Activated CD4-positive, alpha-beta T cell treated with anti-CD3 and anti-CD28 coated beads, Interleukin-2, amount 50 U/mL, for 1 hour (primary cell): ENCODE data around the gene SHTN1.

ENCODE experiments used
- DNase-seq: peaks from one replicate; pipeline ENCODE4 v3.0.0-alpha.2; 2020

The SHTN1 gene

DNA sequence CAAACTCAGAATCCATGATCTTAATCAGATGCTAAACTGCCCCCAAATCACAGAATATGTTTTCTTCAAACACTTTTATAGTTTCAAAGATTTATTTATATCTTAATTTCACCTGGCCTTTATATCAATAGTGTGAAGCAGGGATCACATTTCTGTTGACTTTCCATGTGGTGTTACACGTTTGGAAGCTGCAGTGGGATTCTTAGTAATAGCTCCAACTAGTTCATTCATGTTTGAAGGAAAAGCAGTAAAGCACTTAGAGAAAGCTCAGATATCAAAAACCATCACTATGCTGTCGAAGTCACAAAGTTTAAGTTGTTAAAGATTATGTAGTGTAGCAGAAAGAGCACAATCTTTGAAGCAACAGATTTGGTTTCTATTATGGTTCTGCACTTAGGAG is 138.9 kb downstream of the SHTN1 start:
- DNase-seq, result no peak

DNA sequence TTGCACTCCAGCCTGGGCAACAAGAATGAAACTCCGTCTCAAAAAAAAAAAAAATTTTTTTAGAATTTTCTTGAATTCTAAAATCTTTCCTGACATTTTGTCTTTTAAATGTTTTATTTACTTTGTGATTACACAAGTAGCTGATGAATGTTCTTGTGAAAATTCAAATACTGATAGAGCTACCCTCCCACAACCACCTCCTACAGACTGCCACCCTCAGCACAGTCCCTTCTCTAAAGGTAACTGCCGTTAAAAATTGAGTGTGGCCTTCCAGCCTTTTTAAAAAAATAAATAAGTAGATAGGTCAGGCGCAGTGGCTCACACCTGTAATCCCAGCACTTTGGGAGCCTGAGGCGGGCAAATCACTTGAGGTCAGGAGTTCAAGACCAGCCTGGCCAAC is 140.6 kb downstream of the SHTN1 start:
- no peak for DNase-seq

DNA sequence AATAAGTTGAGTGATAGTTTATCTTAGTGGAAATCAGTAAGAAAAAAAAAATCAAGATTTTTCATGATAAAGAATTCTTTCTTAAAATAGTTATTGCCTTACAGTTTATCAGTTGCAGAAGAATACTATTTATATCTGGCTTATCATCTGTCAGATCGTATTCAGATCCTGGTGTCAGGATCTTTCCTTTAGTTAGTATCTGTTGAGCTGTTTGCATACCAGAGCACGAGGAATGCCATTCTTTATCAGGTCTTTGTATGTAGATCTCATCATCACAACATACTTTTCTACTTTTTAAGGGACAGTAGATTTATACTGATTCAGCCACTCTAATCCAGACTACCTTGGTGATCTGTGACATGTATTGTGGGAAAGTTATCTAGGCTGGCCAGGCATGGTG is 143.2 kb downstream of the SHTN1 start:
- no peak for DNase-seq

DNA sequence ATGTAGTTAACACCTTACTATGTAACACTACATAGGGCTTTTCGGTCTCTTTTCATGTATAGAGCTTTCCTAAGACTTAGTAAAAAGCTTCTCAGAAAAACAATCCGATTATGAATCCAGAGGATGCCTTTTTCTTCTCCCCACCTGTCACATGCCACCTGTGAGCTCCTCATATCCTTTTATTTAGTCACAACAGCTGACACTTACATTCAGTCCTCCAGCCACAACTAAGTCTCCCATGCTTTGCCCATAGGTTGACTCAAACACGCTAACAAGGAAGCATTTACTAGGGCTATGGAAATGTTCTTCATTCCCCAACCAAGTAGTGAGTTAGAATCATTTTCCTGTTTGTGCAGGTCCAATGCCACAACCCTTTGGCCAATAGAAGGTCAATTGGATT is 147.8 kb downstream of the SHTN1 start:
- DNase-seq, result no peak

DNA sequence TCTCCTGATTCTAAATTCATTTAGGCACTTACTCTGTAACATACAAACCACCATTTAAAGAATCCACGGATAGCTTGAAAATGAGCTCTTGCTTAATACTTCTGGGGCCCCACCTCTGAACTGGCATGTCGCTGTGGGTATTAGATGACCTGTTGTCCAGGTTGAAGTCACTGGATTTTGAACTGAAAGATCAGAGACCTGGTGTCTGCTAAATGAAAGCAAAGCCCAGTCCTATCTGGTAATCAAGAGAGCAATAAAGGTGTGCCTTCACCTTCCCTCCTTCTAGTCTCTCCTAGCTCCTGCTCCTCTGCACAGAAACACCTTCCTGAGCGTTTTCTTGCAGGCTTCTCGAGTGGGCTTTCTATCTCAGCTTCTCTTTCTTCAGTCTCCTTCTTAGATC is 151.3 kb downstream of the SHTN1 start:
- DNase-seq, result no peak

DNA sequence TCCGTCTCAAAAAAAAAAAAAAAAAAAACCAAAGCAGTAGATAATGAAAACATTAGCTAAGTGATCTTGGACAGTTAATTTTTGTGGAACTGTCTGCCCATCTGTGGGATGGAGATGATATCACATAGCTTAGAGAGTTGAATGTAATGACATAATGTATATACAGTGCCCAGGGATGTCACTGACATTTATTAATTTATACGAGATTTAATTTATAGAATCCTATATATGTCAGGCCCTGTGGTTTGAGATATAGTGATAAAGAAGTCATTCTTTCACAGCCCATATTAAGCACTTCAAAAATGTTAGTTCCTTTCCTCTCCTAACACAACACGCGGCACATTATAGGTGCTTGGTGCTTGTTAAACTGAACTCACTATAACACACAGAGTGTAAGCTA is 151.7 kb downstream of the SHTN1 start:
- DNase-seq, result no peak

DNA sequence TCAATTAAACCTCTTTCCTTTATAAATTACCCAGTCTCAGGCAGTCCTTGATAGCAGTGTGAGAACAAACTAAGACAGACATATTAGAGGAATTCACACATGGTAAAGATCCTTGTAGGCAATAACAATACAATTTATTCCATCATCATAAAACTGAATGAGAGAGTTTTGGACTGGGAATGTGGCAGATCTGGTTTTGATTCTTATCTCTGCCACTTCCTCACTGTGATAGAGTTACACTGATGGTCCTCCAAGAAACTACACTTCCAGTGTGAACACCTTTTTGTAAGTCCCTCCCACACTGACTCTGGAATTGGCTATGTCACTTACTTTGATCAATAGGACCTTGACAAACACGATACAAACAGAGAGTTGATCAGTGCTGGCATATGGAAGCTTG is 152.7 kb downstream of the SHTN1 start:
- DNase-seq, result no peak

DNA sequence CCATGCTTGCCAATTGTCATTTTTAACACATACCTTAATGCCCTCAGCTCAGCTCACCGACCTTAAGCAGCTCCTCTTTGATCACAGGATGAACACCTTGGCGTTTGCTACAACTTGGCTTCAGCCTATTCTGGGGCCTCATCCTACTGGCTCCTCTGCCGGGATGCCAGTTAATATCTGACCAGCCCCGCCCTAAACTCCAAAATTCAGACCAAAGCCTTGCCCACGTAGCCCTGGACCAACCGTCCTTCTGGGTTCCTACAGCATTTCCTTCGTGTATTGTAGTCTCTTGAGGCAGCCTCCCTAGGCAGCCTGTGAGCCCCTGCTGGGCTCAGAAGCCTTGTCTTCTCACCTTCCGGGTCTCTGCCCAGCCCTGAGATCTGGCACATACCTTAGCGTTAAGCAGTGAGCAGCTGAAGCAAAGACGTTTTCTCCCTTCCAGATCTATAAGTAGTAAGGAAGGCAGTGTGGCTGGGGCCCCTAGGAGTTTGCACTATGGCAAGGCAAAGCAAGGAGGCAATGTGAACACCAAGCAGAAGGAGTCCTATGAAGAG is 154.9 kb downstream of the SHTN1 start:
- no peak for DNase-seq

DNA sequence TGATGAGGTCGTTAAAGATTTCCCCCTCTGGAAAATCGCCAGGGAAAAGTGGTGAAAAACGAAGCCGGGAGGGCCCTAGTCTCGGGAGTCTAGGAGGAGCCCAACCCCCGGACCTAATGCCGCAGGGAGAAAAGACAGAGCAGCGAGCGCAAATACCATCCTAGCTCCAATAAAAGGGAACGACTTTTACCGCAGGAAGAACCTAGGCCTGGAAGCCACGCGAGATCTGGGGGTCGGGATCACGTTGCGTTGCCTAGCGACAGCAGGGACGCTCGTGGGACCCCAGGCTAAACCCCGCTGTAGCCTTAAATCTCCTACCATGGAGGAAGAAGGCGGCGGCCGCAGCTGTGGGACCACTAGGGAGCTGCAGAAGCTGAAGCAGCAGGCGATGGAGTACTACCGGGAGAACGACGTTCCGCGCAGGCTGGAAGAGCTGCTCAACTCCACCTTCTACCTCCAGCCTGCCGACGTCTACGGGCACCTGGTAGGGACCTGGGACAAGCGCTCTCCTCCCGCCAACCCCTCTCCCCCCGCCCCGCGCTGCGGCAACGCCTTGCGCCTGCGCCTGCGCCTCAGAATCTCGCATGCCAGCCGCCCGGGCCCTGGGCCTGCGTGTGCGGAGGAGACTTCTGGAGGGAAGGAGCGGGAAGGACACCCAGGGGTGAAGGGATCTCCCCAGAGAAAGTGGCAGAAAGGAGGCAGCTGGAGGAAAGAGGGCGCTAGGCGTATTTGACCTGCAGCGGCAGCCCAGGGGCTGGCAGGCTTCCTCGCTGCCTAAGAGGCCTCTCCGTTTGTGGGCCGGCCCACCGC is 155.5 kb downstream of the SHTN1 start, which contains the start of gene ENO4:
Gene ENO4, plus strand, starts transcription at position 252 of the 810 bp plus-strand sequence. Its CDS starts 68 bp downstream, at position 320.
- peak; percentile 4 for DNase-seq

DNA sequence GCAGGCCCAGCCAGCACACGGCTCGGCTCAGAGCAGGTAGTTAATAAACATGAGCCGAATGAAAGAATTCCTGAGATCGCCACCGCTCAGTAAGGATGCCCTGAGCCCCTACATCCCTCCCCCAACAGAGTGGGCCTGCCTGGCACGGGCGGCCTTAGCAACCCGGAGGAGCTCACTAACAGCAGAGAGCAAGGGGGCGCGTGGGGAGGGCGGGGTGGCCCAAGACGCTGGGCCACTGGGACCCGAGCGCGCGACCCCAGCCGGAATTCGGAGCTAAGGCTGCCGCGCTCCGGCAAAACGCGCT is 156.1 kb downstream of the SHTN1 start:
- DNase-seq, result no peak

DNA sequence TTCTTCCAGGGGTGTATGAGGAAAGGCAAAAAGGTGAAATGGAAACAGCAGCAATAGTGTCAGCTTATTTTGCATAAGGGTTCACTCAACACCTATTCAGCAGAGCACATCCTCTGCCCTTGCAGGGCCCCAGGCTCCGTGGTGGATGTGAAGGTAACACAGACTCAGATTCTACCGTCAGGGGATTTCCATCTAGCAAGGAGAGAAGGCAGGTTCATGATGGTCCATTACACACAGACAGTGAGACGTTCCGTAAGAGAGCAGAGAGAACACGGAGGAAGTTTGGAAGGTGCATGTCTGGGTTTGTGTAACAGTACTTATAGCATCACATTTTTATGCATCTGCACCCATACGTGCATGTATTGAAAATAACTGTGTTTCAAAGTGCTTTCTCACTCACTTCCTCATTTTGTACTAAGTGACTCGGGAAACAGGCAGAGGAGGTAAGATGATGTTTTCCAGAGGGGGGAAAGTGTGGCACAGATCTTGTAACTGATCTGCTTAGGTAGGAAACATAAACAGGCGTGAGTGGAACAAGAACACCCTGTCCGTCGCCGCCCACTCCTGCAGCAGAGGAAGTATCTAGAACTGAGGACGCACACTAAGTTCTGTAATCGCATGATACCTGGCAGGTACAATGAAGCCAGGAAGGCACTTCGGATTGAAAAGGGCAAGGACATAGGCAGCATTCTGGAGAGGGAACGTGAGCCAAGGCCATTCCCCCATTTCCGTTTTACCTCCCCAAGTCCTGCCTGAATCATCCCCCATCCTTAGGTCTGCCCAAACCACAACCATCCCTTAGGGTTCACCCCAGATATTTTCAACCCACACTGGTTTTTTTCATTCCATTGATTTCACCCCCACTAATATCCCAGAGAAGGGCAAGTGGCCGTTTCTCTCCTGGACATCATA is 156.7 kb downstream of the SHTN1 start:
- no peak for DNase-seq

DNA sequence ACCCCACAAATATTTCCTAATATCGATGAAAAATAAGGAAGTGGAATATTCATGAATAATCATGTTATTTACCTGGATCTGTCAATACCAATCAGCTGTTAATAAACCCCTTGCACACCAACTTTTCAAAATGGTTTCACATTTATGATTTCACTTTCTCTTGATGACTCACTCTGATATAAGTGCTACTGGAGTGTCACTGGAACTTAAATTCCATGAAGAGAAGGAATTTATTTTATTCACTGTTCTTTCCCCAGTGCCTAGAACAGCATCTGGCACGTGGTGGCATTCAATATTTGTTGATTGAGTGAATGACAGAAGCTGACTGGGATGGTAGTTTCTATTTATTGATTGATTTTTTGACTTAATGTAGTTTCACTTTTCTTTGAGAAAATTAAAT is 159.2 kb downstream of the SHTN1 start:
- no peak for DNase-seq

DNA sequence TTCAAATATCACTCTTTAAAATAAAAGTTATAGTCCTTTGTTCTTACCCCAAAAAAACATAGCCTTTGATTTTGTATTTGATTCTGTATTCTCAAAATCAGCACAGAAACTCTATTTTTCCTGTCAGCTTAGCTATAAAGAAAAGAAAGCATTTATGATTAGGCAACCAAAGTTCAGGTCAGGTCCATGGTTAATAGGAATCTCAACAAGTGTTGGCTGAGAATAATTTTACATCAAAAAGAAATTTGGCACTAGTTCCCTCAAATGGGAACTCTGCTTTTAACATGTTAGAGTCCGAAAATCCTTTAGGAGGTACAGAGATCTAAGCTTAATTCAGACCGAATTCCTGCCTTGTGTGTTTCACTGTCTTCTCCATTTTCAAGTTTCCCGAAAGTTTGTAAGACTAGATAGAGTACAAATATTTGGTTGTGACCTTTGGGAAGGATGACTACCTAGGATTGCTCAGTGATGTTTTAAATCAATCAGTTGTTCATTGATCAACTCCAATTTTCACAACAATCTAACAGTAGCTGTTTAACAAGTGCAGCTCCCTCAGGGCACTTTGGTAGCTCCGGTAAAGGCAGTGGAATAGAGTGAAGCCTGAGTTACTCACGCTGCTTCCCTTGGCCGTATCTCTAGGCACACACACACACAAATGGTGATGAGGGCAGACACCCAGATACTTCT is 164.5 kb downstream of the SHTN1 start:
- no peak for DNase-seq

DNA sequence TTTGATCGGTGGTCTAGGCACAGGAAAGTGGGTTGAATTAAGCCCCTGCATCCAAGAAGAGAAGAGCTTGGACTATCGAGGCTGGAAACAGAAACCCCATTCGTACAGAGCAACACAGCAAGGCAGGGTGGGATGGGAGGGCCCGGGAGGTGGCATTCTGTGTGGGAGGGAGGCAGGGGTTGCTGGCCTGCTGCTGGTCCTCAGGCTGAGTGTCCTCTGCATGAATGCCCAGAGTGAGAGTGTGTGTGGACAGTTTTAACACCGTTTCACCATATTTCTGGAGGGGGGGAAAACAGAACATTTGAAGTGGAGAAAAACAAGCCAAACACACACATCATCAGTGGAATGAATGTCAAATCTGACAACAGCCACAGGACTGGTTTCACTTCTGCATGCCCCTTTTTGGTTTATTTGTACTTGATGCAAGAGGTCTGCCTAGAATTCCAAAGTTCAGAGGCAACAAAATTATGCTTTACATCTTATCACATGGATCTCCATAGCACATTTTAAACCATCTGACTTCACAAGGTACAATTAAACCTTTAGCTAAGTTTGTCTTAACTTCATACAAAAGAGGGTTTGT is 166.8 kb downstream of the SHTN1 start:
- no peak for DNase-seq

DNA sequence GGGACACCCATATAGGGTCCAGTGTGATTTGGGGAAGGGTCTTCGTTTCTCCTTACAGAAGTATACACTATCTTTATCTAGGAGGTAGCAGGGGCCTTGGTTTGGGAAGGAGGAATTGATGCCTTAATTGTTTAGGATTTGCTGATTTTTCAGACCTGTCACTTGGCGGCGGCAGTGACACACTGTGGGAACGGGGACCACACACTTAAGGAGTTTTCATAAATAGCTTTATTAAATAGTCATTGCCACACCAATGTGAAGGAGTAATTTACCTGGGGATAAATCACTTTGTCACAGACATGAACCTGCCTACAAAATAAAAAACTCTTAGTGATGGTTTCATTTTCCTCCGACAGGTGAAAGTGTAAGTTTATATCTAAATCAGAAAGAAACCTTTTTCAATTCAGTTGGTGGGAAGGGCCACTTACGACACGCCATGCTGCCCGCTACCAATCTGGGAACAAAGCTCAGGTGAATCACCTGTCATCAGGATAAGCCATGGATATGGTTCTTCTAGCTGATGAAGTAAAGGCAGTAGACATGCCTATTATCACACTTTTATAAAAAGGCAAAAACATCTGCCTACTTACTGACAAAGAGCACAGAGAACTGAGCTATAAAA is 168.0 kb downstream of the SHTN1 start:
- no peak for DNase-seq

DNA sequence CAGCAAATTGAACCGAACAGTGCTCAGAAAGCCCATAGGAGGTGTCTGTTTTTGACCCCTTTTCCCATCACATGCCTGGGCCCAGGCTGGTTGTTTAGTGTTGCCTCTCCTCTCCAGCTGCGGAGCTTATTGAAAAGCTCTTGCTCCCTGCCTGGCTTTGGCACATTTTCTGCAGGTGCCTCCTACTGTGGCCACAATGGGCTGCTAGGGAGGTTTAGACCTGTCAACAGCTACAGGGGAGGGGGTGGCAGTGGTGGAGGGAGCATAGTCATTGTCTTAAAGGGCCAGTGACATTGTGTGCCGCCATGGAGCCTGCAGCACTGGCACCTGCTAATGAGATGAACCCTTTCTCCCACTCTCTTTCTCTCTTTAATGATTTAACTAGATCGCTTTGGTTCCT is 168.9 kb downstream of the SHTN1 start:
- DNase-seq, result no peak

DNA sequence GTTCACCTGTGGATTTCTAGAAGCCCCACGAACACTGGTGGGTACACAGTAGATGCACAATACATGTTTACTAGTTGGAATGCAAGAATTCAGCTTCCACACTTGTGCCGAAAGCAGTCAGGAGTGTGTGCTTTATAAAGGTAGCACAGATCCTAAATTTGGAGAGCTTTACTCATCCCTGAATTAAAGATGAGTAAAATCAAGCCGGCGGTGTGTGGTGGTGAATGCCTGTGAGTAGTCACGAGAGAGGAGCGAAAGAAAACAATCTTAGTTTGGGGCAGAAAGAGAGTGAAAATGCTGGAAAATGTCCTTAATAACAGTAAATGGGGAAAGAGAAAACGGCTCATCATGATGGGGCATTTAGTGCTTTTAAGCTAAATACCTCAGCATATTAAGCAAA is 169.3 kb downstream of the SHTN1 start:
- DNase-seq, result no peak

DNA sequence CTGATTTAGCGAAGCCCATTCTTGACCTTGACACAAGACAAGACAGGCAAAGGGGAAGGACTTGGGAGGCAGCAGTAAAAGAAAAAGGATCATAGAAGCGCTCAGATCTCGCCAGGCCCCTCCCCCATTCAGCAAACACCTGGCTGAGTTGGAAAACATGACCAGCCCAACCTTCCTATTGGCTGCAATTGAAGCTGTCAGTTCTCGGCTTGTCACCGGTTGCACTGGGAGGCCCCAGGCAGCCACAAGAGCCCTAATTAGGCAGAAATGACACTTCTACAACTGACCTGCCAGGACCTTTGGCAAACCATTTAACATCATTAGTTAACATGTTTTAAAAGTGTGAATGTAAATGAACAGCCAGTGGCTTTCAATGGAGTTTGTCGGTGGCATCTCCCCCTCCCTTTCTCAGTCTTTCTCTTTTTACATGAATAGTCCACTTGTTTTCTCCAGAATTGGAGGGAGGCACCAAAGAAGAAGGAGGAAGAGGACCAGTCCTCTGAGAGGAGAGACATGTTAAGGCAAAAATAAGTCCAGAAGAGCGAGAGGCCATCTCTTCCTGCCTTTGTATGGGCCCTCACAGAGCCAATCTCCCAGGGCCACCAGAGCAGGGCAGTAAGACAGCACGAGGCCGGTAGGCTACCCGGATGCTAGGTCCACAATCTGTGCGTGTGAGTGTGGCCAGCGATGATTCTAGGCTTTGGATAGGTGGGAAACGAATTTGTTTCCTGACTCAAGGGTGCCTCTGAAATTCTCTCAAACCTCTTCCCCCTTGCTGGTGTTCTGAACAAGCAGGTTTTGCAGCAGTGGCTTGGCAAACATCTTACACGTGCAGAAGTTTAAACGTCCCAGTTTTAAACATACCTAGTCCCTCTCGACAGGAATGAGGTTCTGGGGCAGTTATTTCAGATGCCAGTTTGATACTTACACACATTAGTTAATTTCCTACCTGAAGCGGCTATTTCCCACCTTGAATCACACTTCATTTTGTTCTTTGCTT is 170.7 kb downstream of the SHTN1 start:
- no peak for DNase-seq

DNA sequence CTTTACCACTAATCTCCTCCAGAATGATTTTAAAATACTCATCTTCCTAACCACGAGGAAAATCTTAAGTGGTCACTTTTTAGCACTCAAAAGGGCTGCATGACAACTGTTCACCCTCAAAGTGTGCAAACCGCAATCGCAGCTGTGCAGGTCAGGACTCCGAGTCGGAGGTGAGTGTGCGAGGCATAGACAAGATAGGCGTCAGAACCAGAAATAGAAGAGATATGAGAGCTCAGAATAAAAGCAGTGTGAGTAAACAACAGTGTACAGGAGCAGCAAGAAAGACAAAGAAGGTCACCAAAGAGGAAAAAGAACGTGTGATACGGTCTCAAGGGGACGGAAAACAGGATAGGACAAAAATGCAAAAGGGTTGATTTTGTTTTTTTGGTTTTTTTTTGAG is 173.2 kb downstream of the SHTN1 start:
- DNase-seq, result no peak
